NCI-H2196 (cell line): Measurements from ENCODE around the gene EMD.
"Not testable (repeated sequence)": the region's sequence is repeated elsewhere in the genome, so short reads cannot be mapped to it uniquely, and the experiment has no call there.

Experiments
- DNase-seq: peaks from one replicate; lab custom pipeline; 2025; ENCODE audit not compliant: unreplicated experiment; lab: John Stamatoyannopoulos, UW

The EMD gene

DNA sequence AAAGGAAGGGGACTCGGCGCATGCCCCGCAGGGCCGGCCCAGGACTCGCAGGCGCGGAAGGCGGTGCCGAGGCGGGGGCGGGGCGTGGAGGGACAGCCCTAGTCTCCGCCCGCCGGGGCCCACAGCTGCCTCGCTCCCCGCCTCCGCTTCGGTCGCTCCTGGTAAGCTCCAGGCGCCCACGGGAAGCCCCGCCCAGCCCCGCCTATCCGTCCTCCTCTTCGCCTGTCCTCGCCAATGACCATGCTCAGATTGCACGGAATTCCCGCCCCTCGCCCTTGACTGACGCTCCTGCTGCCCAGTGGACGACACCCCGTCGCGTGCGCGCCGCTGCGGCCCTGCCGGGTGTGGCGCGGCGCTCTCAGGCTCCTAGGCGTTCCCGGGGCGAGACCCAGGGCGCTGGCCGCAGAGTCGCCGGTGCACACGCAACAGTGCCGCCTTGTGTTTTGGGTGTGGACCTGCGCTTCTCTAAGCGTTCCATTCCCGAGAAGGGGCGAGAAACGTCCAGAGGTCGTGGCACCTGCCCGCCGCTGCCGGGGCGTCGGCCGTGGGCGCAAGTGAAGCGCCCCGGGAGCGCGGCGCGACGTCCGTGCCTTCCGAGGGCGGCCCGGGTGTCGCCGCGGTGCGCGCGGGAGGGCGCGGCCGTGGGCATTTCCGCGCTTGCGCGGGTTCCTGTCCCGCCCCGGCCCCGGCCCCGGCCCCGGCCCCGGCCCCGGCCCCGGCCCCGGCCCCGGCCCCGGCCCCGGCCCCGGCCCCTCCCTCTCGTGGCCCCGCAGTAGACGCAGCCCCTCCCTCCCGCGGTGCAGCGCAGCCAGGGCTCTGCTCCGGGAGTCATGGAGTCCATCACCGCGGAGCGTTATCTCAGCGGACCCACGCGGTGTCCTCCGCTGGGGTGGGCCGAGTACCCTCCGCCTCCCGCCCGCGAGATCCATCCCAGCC is 11.0 kb downstream of the EMD start:
- not testable (repeated sequence) for DNase-seq

DNA sequence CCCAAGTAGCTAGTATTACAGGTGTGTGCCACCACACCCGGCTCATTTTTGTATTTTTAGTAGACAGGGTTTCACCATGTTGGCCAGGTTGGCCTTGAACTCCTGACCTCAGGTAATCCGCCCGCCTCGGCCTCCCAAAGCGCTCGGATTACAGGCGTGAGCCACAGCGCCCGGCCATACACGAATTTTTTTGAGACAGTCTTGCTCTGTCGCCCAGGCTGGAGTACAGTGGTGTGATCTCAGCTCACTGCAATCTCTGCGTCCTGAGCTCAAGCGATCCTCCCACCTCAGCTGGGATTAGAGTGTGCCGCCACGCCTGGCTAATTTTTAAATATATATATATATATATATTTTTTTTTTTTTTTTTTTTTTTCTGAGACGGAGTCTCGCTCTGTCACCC is 17.3 kb downstream of the EMD start:
- not testable (repeated sequence) for DNase-seq

DNA sequence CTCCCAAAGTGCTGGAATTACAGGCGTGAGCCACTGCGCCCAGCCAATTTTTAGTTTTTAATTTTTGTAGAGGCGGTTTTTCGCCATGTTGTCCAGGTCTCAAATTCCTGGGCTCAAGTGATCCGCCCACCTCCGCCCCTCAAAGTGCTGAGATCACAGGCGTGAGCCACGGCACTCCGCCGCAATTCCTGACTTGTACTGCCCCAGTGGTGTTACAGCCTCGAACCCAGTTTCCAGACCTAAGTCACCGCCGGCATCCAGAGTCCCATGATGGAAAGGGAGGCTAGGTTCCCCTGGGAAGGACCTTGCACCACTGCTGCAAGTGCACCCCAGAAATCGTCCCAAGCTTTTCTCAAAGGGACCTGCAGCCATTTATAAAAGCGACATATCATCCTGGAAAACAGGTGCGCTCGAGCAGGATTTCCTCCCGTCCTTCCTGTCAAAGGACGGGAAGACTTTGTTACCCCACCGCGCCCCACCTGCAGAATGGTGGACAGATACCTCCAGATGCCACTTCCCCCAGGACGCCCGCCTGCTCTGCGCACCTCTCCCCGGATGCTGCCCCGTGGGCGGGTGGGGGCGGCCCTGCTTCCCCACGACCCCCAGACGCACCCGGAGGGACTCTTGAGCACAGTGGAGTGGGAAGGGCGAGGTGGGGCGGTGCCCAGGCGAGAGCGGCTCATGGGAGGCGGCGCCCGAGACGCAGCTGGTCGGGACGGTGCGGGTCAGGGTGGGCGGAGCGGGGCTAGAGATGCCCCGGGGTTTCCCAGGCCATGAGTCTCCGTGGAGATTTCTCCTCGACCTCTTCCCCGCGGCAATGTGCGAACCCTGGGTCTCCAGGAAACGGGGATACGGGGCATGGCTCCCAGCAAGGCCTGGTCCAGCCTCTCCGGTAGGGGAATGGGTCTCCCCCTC is 18.1 kb downstream of the EMD start:
- peak; percentile 47 for DNase-seq

- peak; percentile 90 for DNase-seq
Observed at GRCh38 chrX:154397888-154398667, 19.0 kb downstream of the EMD start, which contains the start of gene RPL10. TSS of gene RPL10 (plus strand) at chrX:154398377. CDS start at chrX:154398520, 143 bp downstream.

DNA sequence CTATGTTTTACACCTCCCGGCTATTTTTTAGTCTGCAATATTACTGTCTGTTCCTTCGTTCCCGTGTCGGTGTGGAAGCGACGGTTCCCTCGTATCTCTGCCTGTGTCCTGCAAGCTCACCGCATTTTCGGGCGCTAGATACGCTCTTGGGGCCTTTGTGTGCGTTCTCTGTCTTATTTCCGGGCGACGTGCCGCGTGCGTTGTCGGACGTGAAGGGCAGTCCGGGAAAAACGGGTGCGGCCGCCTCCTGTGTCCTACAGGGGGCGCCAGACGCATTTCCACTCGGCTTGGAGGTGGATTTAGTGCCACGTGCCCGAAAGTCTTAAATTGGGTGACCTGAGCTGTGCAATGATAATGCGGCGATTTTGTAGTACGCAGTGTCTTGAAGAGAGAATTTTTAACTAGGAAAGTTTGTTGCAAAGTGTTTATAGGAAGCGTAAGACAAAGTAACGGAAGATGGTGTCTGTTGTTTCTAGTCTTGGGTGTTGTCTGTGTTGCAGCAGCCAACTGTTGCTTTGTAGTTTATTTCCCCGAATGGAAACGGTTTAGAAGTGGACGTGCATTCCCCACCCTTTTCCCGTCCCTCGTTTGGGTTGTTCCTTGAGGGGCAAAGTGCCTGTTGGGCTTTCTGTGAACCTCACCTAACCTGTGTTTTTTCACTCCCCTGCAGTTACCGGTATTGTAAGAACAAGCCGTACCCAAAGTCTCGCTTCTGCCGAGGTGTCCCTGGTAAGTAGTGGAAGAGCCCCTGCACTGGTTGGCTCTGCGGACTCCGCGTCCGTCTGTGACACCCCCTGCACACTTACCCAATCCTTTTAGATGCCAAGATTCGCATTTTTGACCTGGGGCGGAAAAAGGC is 19.8 kb downstream of the EMD start:
- DNase-seq, result peak; percentile 66

GRCh38 chrX:154399527-154400368 is 20.7 kb downstream of the EMD start:
- DNase-seq, result no peak

DNA sequence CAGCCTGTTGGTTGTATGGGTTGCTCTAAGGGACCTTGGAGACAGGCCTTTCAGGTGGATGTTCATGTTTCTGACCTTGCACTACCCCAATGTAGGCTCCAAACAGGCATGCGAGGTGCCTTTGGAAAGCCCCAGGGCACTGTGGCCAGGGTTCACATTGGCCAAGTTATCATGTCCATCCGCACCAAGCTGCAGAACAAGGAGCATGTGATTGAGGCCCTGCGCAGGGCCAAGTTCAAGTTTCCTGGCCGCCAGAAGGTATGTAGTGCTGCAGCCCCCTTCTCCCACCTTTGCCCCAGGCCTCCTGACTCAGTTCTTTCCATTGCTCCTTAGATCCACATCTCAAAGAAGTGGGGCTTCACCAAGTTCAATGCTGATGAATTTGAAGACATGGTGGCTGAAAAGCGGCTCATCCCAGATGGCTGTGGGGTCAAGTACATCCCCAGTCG is 21.3 kb downstream of the EMD start:
- not testable (repeated sequence) for DNase-seq

GRCh38 chrX:154401045-154401799 is 22.1 kb downstream of the EMD start:
- no peak for DNase-seq

DNA sequence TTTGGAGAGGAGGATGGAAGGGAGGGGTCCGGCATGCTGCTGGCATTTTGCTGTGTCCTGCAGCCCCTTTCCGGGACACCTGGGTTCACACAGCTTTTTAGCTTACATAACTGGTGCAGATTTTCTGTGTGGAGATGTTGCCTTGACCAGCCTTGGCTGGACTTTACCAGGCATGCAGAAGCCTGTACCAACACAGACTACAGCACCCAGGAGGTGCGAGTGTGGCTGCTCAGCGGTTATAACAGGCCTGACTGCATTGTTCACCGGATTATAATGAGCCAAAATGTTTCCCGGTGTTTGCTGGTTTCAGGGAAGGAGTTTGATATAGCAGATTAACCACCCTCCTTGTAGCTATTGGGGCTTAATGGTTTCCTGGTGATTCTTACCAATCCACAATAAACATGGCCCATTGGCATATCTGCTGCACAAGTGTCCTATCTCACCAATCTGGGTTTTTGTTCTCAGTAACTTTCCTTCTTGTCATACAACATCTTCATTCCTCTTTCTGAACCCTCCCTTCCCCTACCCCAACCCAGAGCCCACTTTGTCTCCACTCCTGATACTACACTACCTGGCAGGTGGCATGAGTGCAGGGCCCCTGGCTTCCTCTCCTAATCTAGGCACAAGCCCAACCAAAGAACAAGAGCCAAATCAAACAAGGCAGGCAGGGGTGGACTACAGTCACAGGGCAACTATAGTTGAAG is 23.0 kb downstream of the EMD start:
- DNase-seq, result no peak

DNA sequence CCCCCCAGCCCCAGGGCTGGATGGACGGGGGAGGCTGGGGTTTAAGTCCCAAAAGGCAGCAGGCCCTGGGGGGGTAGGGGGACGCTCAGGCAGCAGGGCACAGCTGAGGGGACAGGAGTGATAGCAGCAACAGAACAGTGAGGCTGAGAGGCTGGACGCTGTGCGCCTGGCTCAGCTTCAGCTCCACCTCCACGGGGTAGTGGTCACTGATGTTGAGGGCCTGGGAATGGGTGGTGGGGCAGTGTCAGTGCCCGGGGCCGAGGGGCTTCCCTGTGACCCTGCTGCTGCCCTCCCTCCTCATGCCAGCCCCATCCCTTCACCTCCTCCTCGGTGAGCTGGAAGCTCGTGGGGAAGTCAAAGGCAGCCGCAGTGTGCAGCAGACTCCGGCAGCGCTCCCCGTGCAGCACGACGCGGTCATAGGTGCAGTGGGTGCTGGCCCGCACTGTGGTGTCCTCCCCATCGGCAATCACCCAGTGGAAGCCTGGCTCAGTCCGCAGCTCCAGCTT is 23.6 kb downstream of the EMD start:
- no peak for DNase-seq

GRCh38 chrX:154403192-154403591 is 24.1 kb downstream of the EMD start:
- DNase-seq, result no peak

- DNase-seq, result no peak
Observed at GRCh38 chrX:154403858-154404257, 24.8 kb downstream of the EMD start.

DNA sequence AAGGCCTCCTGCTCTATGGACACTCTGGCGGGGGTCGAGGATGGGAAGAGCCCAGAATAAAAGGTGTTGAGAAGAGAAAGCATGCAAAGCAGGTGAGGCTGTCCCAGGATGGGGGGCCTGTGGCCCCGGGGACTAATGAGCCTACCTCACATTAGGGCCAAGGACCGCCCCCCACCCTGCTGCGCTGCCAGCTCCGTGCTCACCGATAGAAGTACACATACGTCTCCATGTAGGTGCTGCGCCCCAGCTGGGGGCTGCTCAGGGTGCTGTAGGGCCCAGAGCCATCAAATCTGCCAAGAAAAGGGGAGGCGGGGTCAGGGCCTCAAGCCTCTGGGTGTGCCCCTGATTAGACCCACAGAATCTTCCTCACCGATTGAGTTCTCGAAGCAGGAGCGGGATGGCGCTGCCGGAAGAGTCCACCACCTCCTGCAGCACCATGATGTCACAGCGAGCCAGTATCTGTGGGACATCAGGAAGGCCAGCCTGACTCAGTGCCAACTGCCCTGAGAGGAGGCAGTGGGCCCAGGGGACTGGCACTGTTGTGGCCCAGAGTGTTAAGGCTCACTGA is 25.6 kb downstream of the EMD start:
- DNase-seq, result no peak

DNA sequence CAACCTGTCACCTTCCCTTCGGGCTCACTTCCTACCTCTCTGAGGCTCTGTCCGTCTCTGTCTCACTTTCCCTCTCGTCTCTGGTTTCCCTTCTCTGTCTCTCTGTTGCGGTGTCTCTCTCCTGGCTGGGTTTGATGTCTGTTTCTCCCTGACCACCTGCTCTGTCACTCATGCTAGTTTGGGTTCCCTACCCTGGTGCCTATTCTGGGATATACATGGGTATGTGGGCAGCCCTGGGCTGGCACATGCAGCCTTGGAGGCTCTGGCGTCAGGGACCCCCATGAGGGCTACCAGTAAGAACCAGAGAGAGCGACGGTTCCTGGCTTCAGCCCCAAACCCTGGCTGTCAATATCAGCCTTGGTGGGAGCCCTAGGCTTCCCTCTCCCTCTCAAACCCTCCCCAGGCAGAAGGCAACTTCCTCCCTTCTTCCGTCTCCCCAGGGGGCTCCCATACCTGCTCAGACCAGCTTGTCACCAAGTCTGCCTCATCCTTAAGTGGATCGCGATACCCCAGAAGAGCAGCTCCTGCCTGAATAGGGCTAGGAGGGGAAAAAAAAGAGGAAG is 29.6 kb downstream of the EMD start:
- no peak for DNase-seq

- DNase-seq, result no peak
Observed at GRCh38 chrX:154409222-154409871, 30.3 kb downstream of the EMD start, which contains the start of gene DNASE1L1. TSS of gene DNASE1L1 (minus strand) at chrX:154409254. CDS start at chrX:154405568, 3,686 bp downstream.

GRCh38 chrX:154411981-154412340 is 32.9 kb downstream of the EMD start:
- DNase-seq, result peak; percentile 51
